Karpas-422 (cell line): ENCODE results near the gene MEN1. TPM values are rescaled to one million over a fixed set of nuclear protein-coding genes. Genes with fewer than 3 reads are reported as not detected.

ENCODE experiments used
- DNase-seq: peaks from one replicate; pipeline ENCODE4 v3.0.0-alpha.2; 2015
- H2AFZ ChIP-seq: fragments of 200-600 bp; sonication (generic); 2 replicates; pipeline ENCODE4 v1.6.1; 2014; ENCODE audit warnings: antibody characterized with exemption, low read length, mixed read lengths
- H3K27ac ChIP-seq: fragments of 200-600 bp; sonication (generic); 2 replicates; pipeline ENCODE4 v1.5.1; 2014; ENCODE audit warnings: mild to moderate bottlenecking, low read length, moderate library complexity
- H3K27me3 ChIP-seq: fragments of 200-600 bp; sonication (generic); 2 replicates; pipeline ENCODE4 v1.6.1; 2014; ENCODE audit warnings: low read length, mixed read lengths
- H3K36me3 ChIP-seq: fragments of 200-600 bp; sonication (generic); 2 replicates; pipeline ENCODE4 v1.6.1; 2014; ENCODE audit warnings: low read length, mixed read lengths; ENCODE audit not compliant: insufficient read depth
- H3K4me1 ChIP-seq: fragments of 200-600 bp; sonication (generic); 2 replicates; pipeline ENCODE4 v1.6.1; 2014; ENCODE audit warnings: mild to moderate bottlenecking, low read length, mixed read lengths
- H3K4me2 ChIP-seq: fragments of 200-600 bp; sonication (generic); 2 replicates; pipeline ENCODE4 v1.6.1; 2014; ENCODE audit warnings: low read length, low read depth, mild to moderate bottlenecking; ENCODE audit not compliant: poor library complexity, severe bottlenecking
- H3K4me3 ChIP-seq: fragments of 200-600 bp; sonication (generic); 2 replicates; pipeline ENCODE4 v1.5.1; 2014; ENCODE audit warnings: mild to moderate bottlenecking, antibody characterized with exemption, low read length, mixed read lengths
- H3K79me2 ChIP-seq: fragments of 200-600 bp; sonication (generic); 2 replicates; pipeline ENCODE4 v1.6.1; 2014; ENCODE audit warnings: mild to moderate bottlenecking, low read length, mixed read lengths
- H3K9ac ChIP-seq: fragments of 200-600 bp; sonication (generic); 2 replicates; pipeline ENCODE4 v1.6.0; 2014; ENCODE audit warnings: low read length
- H3K9me2 ChIP-seq: fragments of 200-600 bp; sonication (generic), shearing (Covaris generic); replicated peaks from 2 replicates; pipeline ENCODE4 v1.6.0; 2014; ENCODE audit warnings: mild to moderate bottlenecking, low read length, moderate library complexity; ENCODE audit not compliant: insufficient read depth
- H3K9me3 ChIP-seq: fragments of 300-700, 200-600 bp; sonication (generic); 2 replicates; pipeline ENCODE4 v1.6.1; 2014; ENCODE audit warnings: low read length, mixed read lengths
- H4K20me1 ChIP-seq: fragments of 200-600 bp; sonication (generic); 2 replicates; pipeline ENCODE4 v1.6.1; 2014; ENCODE audit warnings: mild to moderate bottlenecking, antibody characterized with exemption, low read length, low read depth; ENCODE audit not compliant: insufficient read depth
- total RNA-seq: library from RNA; depleted of rRNA; stranded (reverse); fragments of >200 nt; shearing (Covaris generic); gene quantifications from 2 replicates; pipeline ENCODE4 v1.2.3, GENCODE V29; 2014; ENCODE audit warnings: low replicate concordance

Gene MEN1
- total RNA-seq, 1 experiment from 2014 or later, result 28.3 TPM

DNA sequence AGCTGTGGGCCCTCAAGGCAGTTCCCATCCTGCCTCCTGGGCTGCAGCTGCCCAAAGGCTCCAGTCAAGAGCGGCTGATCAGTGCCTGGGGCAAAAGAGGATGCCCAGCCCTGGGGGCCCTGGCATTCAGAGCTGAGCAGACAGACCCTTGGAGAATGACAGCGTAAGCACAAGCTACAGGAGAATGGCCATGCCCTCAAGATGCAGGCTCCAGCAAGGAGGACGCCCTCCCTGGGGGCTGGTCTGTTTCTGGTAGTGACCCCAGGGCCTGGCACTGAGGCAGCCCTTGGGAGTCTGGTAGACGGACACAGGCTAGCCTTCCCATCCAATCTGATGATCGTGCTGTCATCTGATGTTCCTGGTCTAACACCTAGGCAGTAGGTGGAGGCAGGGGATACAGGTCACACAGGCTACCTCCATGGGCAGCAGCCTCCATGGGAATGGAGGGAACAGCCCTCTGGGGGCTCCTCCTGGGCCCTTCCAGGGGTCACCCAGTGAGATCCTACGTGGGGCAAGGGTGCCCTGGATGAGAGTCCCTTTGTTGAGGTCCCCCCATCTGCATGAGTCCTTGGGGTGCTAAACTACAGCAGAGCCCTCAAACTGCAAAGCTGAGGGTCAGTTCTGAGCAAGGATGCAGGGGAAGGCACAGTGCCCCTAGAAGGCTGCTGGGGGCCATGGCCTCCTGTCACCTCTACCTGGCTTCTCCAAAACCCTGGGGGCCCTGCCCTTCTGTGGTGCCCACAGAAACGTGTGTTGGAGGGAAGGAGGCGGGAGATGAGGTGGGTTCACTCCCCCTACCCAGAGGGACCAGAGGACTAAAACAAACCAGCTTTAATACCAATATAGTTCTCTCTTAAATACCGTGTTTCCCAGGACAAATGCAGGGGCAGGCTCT lies 21.8 kb downstream of the MEN1 start:
- Histone ChIP-seq H3K79me2 (no peaks in the 10 kb centered on the region), H2AFZ (no peak overlapping the region), H3K27ac (no peak overlapping the region), H3K27me3 (no peaks in the 10 kb centered on the region), H3K36me3 (no peaks in the 10 kb centered on the region), H4K20me1 (no peaks in the 10 kb centered on the region), H3K9ac (no peak overlapping the region), H3K9me2 (no peaks in the 10 kb centered on the region), H3K4me3 (no peak overlapping the region), H3K9me3 (no peaks in the 10 kb centered on the region), H3K4me1 (peaks cover 6% of the 10 kb centered on the region; the same call in 1 of the 2 replicates), H3K4me2 (no peak overlapping the region)
- DNase-seq, result no peak

- no peak overlapping the region for H3K27ac ChIP-seq
- H3K4me3 ChIP-seq, result no peak overlapping the region
- H3K9me3 ChIP-seq, result no peaks in the 10 kb centered on the region
- no peaks in the 10 kb centered on the region for H3K36me3 ChIP-seq
- H3K4me2 ChIP-seq, result no peak overlapping the region
- H3K9ac ChIP-seq, result no peak overlapping the region
- peak; percentile 85 for DNase-seq
- H3K79me2 ChIP-seq, result no peaks in the 10 kb centered on the region
- H3K9me2 ChIP-seq, result no peaks in the 10 kb centered on the region
- H2AFZ ChIP-seq, result no peak overlapping the region
- no peaks in the 10 kb centered on the region for H3K27me3 ChIP-seq
- peaks cover 9% of the 10 kb centered on the region for H3K4me1 ChIP-seq
- no peaks in the 10 kb centered on the region for H4K20me1 ChIP-seq
Observed at GRCh38 chr11:64787526-64788320, 22.6 kb downstream of the MEN1 start.

- no peaks in the 10 kb centered on the region for H3K9me2 ChIP-seq
- no peak overlapping the region for H3K27ac ChIP-seq
- H2AFZ ChIP-seq, result no peak overlapping the region
- H3K27me3 ChIP-seq, result no peaks in the 10 kb centered on the region
- no peak for DNase-seq
- no peaks in the 10 kb centered on the region for H4K20me1 ChIP-seq
- peaks cover 18% of the 10 kb centered on the region for H3K4me1 ChIP-seq
- H3K9ac ChIP-seq, result no peak overlapping the region
- no peaks in the 10 kb centered on the region for H3K9me3 ChIP-seq
- H3K36me3 ChIP-seq, result no peaks in the 10 kb centered on the region
- no peaks in the 10 kb centered on the region for H3K79me2 ChIP-seq
- H3K4me2 ChIP-seq, result no peak overlapping the region
- H3K4me3 ChIP-seq, result no peak overlapping the region
Observed at GRCh38 chr11:64786308-64786707, 24.0 kb downstream of the MEN1 start.

DNA sequence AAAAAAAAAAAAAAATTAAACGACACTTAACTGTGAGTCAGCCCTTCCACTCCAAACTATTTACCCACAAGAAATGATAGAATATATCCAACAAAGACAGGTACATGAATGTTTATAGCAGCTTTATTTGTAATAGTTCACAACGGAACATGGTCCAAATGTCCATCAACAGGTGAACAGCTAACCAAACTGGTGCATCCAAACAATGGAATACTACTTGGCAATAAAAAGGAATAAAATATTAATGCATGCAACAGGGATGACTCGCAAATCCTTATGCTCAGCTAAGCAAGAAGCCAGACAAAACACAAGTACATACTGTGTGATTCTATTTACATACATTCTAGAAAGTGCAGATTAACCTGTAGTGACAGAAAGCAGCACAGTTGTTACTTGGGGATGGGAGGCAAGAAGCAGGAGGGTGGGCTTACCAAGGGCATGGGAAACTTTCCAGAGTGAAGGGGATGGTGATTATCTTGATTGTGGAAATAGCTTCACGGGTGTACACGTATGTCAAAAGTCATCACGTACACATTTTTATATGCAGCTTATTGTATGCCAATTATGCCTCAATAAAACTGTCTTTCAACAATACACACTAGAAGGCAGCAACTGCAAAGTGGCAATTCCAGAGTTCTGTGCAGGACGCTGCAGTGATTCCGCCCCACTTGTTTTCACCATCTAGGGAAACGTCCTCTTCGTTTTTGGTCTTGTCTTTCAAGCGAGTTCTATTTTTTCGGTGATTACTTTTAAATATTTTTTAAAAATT lies 25.4 kb downstream of the MEN1 start:
- Histone ChIP-seq H3K4me2 (no peak overlapping the region), H3K9me2 (no peaks in the 10 kb centered on the region), H3K9me3 (no peaks in the 10 kb centered on the region), H3K9ac (no peak overlapping the region), H3K27ac (no peak overlapping the region), H3K79me2 (no peaks in the 10 kb centered on the region), H3K36me3 (no peaks in the 10 kb centered on the region), H3K27me3 (no peaks in the 10 kb centered on the region), H2AFZ (no peak overlapping the region), H3K4me3 (no peak overlapping the region), H4K20me1 (no peaks in the 10 kb centered on the region), H3K4me1 (peaks cover 23% of the 10 kb centered on the region)
- no peak for DNase-seq

- Histone ChIP-seq H2AFZ (peak within 1 kb of the TSS; percentile 15; the same call in 1 of the 2 replicates), H3K9me3 (no peaks in the 10 kb centered on the region), H4K20me1 (peaks cover 37% of the 10 kb centered on the region), H3K4me1 (peaks cover 50% of the 10 kb centered on the region), H3K36me3 (peaks cover 37% of the 10 kb centered on the region), H3K79me2 (peaks cover 38% of the 10 kb centered on the region), H3K4me2 (peak within 1 kb of the TSS; percentile 97), H3K9me2 (no peaks in the 10 kb centered on the region), H3K27ac (peak within 1 kb of the TSS; percentile 92), H3K9ac (peak within 1 kb of the TSS; percentile 97), H3K4me3 (peak within 1 kb of the TSS; percentile 94), H3K27me3 (no peaks in the 10 kb centered on the region)
- peak; percentile 100 for DNase-seq
Observed at GRCh38 chr11:64778473-64779298, 31.7 kb downstream of the MEN1 start, which contains the start of gene SF1. Gene SF1 (minus strand): TSS chr11:64778542. CDS start chr11:64778392, 150 bp downstream.

DNA sequence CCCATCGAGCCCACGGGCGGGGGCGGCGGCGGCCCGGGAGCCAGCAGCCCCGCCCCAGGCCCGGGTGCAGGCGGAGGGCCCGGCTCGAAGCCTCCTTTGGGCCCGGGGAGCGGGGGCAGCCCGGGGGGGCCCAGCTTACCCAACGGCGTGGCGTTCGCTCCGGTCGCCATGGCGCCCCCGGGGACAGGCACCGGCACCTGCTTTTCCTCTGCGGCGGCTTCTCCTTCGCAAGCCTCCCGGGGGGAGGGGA lies 32.2 kb downstream of the MEN1 start:
- H3K27ac ChIP-seq, result peak overlapping the region; percentile 85
- no peak for DNase-seq
- peak overlapping the region; percentile 79 for H3K4me3 ChIP-seq
- peaks cover 43% of the 10 kb centered on the region for H3K79me2 ChIP-seq
- H3K9me3 ChIP-seq, result no peaks in the 10 kb centered on the region
- H4K20me1 ChIP-seq, result peaks cover 43% of the 10 kb centered on the region
- H2AFZ ChIP-seq, result no peak overlapping the region
- peak overlapping the region; percentile 97 for H3K9ac ChIP-seq
- H3K9me2 ChIP-seq, result no peaks in the 10 kb centered on the region
- H3K4me1 ChIP-seq, result peaks cover 54% of the 10 kb centered on the region
- H3K4me2 ChIP-seq, result peak overlapping the region; percentile 60
- H3K27me3 ChIP-seq, result no peaks in the 10 kb centered on the region
- peaks cover 42% of the 10 kb centered on the region for H3K36me3 ChIP-seq

DNA sequence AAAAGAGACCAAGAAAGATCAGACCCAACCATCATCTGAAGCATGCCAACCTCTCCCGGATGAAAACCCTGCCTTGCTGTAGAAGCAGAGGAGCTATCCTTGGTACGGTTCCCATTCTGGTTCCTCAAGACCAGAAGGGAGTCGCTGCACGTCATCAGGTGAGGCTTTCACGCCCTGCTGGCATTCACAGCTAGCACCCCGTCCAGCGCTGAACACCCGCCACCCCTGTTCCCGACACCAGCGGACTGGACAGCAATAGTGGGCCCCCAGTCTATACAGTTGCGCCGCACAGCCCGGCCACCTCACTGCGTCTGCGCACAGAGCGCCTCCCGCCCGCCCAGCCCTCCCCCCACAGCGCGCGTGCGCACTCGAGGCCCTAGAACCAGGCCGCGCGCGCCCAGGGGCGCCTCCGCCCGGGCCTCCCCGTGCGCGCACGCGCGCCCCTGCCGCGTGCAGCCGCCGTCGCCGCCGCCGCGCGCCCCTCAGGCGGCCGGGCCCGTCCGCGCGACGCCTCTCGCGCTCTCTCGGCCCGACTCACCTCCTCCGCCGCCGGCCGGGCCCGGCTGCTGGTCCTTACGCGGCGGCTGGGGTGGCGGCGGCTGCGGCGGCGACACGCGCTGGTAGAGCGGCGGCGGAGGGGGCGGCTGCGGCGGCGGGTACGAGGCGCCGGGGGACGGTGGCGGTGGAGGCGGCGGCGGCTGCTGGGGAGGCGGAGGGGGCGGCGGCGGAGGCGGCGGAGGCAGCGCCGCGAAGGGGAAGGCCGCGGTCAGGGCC lies 32.7 kb downstream of the MEN1 start:
- Histone ChIP-seq H3K9me3 (no peaks in the 10 kb centered on the region), H3K27me3 (no peaks in the 10 kb centered on the region), H3K9ac (peak overlapping the region; percentile 97), H2AFZ (no peak overlapping the region), H4K20me1 (peaks cover 48% of the 10 kb centered on the region), H3K9me2 (no peaks in the 10 kb centered on the region), H3K27ac (peak overlapping the region; percentile 85), H3K4me2 (peak overlapping the region; percentile 97), H3K36me3 (peaks cover 47% of the 10 kb centered on the region), H3K4me3 (peak overlapping the region; percentile 94), H3K79me2 (peaks cover 48% of the 10 kb centered on the region), H3K4me1 (peaks cover 52% of the 10 kb centered on the region)
- DNase-seq, result peak; percentile 94
